CD4-positive, alpha-beta T cell treated with Interleukin-4 for 1 hour (primary cell): ENCODE data around the gene TAGAP.

Experiments used
- DNase-seq, 2 donors: peaks; one replicate each; pipeline ENCODE4 v3.0.0-alpha.2; 2020 to 2022

The TAGAP gene

GRCh38 chr6:159068904-159069578 lies 24.2 kb upstream of the TAGAP start:
- DNase-seq, result no peak

- no peak for DNase-seq
Observed at GRCh38 chr6:159067334-159067733, 22.5 kb upstream of the TAGAP start.

- no peak for DNase-seq
Observed at GRCh38 chr6:159066483-159066882, 21.7 kb upstream of the TAGAP start.

GRCh38 chr6:159065759-159066329 lies 21.1 kb upstream of the TAGAP start:
- no peak for DNase-seq

GRCh38 chr6:159065091-159065490 lies 20.3 kb upstream of the TAGAP start:
- no peak for DNase-seq

- DNase-seq, result no peak
Observed at GRCh38 chr6:159064477-159064876, 19.7 kb upstream of the TAGAP start.

- DNase-seq, result no peak
Observed at GRCh38 chr6:159063549-159063948, 18.8 kb upstream of the TAGAP start.

- peak in 1 of 2 donors; percentile 49 for DNase-seq
Observed at GRCh38 chr6:159062976-159063375, 18.2 kb upstream of the TAGAP start.

GRCh38 chr6:159062564-159062945 lies 17.8 kb upstream of the TAGAP start:
- DNase-seq, result peak; percentile 75 to 81

GRCh38 chr6:159061805-159062563 lies 17.2 kb upstream of the TAGAP start:
- peak; percentile 65 to 79 for DNase-seq

- DNase-seq, result no peak
Observed at GRCh38 chr6:159061146-159061545, 16.4 kb upstream of the TAGAP start.

- DNase-seq, result no peak
Observed at GRCh38 chr6:159059885-159060506, 15.2 kb upstream of the TAGAP start.

- peak in 1 of 2 donors; percentile 38 for DNase-seq
Observed at GRCh38 chr6:159059141-159059540, 14.3 kb upstream of the TAGAP start.

- no peak for DNase-seq
Observed at GRCh38 chr6:159056899-159057298, 12.1 kb upstream of the TAGAP start.

GRCh38 chr6:159056432-159056831 lies 11.6 kb upstream of the TAGAP start:
- no peak for DNase-seq

- peak in 1 of 2 donors; percentile 33 for DNase-seq
Observed at GRCh38 chr6:159056003-159056402, 11.2 kb upstream of the TAGAP start.

- DNase-seq, result peak in 1 of 2 donors; percentile 48
Observed at GRCh38 chr6:159053781-159054398, 9.1 kb upstream of the TAGAP start.

- no peak for DNase-seq
Observed at GRCh38 chr6:159052720-159053119, 7.9 kb upstream of the TAGAP start.

GRCh38 chr6:159047891-159048685 lies 3.3 kb upstream of the TAGAP start:
- no peak for DNase-seq

- DNase-seq, result no peak
Observed at GRCh38 chr6:159045801-159046200, 1.0 kb upstream of the TAGAP start.

GRCh38 chr6:159043947-159044346 lies 844 bp downstream of the TAGAP start:
- DNase-seq, result peak; percentile 59 to 66

GRCh38 chr6:159043251-159043650 lies 1.5 kb downstream of the TAGAP start:
- DNase-seq, result peak; percentile 42 to 83
